ENCODE data around the gene DENND2A.

DNA sequence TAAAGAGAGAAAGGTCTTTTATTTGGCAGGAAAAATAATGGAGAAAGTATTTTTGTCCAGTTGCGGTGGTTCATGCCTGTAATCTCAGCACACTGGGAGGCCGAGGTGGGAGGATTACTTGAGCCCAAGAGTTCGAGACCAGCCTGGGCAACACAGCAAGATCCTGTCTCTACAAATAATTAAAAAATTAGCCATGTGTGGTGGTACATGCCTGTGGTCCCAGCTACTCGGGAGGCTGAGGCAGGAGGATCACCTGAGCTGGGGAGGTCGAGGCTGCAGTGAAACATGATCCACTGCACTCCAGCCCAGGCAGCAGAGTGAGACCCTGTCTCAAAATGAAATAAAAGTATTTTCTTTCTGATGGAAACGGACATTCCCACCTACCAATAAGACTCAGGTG is 83.5 kb downstream of the DENND2A start:
- TF ChIP-seq, protein P1, sequence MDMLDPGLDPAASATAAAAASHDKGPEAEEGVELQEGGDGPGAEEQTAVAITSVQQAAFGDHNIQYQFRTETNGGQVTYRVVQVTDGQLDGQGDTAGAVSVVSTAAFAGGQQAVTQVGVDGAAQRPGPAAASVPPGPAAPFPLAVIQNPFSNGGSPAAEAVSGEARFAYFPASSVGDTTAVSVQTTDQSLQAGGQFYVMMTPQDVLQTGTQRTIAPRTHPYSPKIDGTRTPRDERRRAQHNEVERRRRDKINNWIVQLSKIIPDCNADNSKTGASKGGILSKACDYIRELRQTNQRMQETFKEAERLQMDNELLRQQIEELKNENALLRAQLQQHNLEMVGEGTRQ (CRISPR knock-in tag; IDR thresholded peaks at IDR 0.05) = no peak
- TF ChIP-seq, protein P2, sequence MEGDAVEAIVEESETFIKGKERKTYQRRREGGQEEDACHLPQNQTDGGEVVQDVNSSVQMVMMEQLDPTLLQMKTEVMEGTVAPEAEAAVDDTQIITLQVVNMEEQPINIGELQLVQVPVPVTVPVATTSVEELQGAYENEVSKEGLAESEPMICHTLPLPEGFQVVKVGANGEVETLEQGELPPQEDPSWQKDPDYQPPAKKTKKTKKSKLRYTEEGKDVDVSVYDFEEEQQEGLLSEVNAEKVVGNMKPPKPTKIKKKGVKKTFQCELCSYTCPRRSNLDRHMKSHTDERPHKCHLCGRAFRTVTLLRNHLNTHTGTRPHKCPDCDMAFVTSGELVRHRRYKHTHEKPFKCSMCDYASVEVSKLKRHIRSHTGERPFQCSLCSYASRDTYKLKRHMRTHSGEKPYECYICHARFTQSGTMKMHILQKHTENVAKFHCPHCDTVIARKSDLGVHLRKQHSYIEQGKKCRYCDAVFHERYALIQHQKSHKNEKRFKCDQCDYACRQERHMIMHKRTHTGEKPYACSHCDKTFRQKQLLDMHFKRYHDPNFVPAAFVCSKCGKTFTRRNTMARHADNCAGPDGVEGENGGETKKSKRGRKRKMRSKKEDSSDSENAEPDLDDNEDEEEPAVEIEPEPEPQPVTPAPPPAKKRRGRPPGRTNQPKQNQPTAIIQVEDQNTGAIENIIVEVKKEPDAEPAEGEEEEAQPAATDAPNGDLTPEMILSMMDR (IDR thresholded peaks at IDR 0.05) = no peak
- no peak for TF ChIP-seq JAZF1 (CRISPR knock-in tag; IDR thresholded peaks at IDR 0.05)
- TF ChIP-seq, protein P3, sequence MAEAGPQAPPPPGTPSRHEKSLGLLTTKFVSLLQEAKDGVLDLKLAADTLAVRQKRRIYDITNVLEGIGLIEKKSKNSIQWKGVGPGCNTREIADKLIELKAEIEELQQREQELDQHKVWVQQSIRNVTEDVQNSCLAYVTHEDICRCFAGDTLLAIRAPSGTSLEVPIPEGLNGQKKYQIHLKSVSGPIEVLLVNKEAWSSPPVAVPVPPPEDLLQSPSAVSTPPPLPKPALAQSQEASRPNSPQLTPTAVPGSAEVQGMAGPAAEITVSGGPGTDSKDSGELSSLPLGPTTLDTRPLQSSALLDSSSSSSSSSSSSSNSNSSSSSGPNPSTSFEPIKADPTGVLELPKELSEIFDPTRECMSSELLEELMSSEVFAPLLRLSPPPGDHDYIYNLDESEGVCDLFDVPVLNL (CRISPR knock-in tag; IDR thresholded peaks at IDR 0.05; ENCODE audit: borderline replicate concordance, low read depth) = no peak
- TF ChIP-seq, protein P4, sequence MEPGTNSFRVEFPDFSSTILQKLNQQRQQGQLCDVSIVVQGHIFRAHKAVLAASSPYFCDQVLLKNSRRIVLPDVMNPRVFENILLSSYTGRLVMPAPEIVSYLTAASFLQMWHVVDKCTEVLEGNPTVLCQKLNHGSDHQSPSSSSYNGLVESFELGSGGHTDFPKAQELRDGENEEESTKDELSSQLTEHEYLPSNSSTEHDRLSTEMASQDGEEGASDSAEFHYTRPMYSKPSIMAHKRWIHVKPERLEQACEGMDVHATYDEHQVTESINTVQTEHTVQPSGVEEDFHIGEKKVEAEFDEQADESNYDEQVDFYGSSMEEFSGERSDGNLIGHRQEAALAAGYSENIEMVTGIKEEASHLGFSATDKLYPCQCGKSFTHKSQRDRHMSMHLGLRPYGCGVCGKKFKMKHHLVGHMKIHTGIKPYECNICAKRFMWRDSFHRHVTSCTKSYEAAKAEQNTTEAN (CRISPR knock-in tag; IDR thresholded peaks at IDR 0.05) = no peak
- TF ChIP-seq, protein P5, sequence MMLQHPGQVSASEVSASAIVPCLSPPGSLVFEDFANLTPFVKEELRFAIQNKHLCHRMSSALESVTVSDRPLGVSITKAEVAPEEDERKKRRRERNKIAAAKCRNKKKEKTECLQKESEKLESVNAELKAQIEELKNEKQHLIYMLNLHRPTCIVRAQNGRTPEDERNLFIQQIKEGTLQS (CRISPR knock-in tag; conservative IDR thresholded peaks at IDR 0.05) = no peak
- TF ChIP-seq SP1 (CRISPR knock-in tag; conservative IDR thresholded peaks at IDR 0.05) = no peak
- no peak for TF ChIP-seq JUN (CRISPR knock-in tag; IDR thresholded peaks at IDR 0.05)
- TF ChIP-seq, protein P6, sequence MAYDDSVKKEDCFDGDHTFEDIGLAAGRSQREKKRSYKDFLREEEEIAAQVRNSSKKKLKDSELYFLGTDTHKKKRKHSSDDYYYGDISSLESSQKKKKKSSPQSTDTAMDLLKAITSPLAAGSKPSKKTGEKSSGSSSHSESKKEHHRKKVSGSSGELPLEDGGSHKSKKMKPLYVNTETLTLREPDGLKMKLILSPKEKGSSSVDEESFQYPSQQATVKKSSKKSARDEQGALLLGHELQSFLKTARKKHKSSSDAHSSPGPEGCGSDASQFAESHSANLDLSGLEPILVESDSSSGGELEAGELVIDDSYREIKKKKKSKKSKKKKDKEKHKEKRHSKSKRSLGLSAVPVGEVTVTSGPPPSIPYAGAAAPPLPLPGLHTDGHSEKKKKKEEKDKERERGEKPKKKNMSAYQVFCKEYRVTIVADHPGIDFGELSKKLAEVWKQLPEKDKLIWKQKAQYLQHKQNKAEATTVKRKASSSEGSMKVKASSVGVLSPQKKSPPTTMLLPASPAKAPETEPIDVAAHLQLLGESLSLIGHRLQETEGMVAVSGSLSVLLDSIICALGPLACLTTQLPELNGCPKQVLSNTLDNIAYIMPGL (CRISPR knock-in tag; IDR thresholded peaks at IDR 0.05) = no peak
- no peak for TF ChIP-seq IRF2 (CRISPR knock-in tag; IDR thresholded peaks at IDR 0.05; ENCODE audit: borderline replicate concordance, low read depth)
- TF ChIP-seq NR2C2 (CRISPR knock-in tag; IDR thresholded peaks at IDR 0.05) = no peak
- TF ChIP-seq, protein P7, sequence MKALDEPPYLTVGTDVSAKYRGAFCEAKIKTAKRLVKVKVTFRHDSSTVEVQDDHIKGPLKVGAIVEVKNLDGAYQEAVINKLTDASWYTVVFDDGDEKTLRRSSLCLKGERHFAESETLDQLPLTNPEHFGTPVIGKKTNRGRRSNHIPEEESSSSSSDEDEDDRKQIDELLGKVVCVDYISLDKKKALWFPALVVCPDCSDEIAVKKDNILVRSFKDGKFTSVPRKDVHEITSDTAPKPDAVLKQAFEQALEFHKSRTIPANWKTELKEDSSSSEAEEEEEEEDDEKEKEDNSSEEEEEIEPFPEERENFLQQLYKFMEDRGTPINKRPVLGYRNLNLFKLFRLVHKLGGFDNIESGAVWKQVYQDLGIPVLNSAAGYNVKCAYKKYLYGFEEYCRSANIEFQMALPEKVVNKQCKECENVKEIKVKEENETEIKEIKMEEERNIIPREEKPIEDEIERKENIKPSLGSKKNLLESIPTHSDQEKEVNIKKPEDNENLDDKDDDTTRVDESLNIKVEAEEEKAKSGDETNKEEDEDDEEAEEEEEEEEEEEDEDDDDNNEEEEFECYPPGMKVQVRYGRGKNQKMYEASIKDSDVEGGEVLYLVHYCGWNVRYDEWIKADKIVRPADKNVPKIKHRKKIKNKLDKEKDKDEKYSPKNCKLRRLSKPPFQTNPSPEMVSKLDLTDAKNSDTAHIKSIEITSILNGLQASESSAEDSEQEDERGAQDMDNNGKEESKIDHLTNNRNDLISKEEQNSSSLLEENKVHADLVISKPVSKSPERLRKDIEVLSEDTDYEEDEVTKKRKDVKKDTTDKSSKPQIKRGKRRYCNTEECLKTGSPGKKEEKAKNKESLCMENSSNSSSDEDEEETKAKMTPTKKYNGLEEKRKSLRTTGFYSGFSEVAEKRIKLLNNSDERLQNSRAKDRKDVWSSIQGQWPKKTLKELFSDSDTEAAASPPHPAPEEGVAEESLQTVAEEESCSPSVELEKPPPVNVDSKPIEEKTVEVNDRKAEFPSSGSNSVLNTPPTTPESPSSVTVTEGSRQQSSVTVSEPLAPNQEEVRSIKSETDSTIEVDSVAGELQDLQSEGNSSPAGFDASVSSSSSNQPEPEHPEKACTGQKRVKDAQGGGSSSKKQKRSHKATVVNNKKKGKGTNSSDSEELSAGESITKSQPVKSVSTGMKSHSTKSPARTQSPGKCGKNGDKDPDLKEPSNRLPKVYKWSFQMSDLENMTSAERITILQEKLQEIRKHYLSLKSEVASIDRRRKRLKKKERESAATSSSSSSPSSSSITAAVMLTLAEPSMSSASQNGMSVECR (CRISPR knock-in tag; IDR thresholded peaks at IDR 0.05; ENCODE audit: borderline replicate concordance) = no peak
- TF ChIP-seq, protein P8, sequence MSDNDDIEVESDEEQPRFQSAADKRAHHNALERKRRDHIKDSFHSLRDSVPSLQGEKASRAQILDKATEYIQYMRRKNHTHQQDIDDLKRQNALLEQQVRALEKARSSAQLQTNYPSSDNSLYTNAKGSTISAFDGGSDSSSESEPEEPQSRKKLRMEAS (CRISPR knock-in tag; IDR thresholded peaks at IDR 0.05) = no peak
